GM21786 (cell line): ENCODE measurements around the gene NKAIN2.

ENCODE experiments used
- ATAC-seq: cut with Tn5 transposase; IDR thresholded peaks from one replicate; pipeline ENCODE4 v1.9.1; 2021; ENCODE audit not compliant: unreplicated experiment

NKAIN2 gene

DNA sequence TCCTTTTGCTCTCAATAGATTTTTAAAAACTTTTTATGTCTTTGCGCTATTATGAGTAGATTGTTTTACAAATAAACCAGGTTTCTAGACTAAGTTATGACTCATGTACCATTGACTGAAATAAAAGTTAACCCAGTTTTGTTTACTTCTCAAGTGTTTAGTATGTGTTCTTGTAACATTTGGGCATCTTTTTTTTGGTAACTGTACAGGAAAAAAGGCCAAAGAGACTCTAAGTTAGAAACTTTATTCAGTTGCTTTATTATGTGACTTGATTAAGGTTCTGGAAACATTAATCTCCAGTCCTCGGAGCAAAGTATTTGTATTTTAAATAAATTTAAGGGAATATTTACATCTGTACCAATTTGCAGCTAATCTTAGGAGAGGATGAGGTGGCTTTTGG lies 2.9 kb downstream of the NKAIN2 start:
- ATAC-seq: no peak

DNA sequence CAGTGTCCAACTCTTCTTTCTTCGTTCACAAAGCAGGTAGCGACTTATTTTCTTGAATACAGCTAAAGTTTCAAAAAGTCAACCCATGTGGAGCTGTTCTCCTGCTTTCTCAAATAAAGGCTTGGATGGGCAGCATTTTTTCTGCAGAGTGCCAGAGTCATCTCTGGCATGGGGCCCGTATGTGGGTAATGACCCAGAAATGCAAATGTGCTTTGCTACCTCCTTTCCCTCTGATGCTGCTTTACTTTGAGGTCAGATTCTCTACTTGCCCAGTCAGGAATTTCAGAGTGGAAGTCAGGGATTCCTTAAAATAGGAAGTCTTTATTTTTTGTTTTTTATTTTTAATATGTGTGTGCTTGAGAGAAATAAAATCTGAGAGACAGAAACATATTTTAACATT lies 4.9 kb downstream of the NKAIN2 start:
- no peak for ATAC-seq

DNA sequence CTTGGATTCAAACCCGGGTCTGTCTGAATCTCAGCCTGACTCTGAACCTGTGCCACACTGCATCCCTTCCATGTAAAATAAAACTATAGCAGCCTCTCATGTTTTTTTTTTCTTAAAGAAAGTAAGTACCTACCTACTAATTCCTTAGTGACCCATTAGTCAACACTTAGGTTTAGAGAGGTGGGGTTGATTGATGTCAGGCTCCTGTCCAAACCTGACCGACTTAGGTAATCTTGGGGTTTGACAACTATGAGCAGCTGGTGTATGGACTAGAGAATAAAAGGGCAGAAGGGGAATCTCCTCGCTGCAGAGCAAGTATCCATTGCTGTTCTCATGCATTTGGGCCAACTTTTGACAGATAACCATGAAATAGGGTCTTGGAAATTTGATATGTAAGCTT lies 6.5 kb downstream of the NKAIN2 start:
- ATAC-seq: no peak

DNA sequence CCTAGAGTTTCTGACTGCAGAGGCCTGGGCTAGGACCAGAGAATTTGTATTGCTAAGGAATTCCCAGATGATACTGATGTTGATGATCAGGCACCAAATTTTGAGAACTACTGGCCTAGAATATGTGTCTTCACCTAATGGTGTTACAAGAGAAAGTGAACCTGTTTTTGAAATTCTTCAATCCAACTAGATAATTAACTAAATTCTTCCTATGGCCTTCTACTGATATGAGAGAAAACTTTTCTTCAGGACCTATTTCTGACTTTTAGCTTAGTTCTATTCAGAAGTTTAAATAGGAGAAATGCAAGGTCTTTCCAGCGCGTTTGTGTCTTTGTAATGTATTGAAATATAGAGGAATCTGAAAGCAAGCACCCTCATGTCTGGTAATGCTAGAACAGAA lies 7.3 kb downstream of the NKAIN2 start:
- no peak for ATAC-seq

DNA sequence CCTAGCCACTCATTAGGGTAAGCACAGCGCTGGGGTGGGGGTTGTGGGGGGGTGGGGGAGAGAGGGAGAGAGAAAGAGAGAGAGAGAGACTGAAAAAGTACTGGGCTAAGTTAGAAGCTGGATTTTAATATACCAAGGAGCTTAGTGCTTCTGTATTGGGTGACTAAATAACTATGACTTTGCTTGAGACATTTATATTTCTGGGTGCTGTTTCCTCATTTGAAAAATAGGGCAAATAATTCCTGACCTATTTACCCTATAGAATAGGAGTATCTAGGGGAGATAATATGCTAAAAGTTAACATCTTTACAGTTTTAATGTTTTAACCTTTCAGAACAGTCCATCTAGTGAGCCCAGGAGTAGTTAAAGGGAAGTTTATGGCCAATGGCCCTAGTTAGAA lies 7.7 kb downstream of the NKAIN2 start:
- no peak for ATAC-seq

DNA sequence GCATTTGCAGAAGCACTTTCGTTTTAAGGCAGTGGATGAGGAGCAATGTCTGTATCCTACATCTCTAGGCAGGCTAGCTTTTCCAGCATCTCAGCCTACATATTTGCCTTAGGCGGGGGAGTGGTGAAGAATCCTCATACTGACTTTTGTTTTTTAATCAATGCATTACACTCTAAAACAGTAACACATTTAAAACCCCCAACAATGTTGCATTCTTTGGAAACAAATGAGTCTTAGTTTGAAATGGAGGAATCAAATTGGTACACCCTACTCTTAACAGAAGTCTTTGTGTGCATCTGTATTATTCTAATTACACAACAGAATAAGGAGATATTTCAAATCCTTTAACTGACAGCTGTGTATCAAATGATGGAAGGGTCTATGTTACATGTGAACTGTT lies 9.0 kb downstream of the NKAIN2 start:
- no peak for ATAC-seq

DNA sequence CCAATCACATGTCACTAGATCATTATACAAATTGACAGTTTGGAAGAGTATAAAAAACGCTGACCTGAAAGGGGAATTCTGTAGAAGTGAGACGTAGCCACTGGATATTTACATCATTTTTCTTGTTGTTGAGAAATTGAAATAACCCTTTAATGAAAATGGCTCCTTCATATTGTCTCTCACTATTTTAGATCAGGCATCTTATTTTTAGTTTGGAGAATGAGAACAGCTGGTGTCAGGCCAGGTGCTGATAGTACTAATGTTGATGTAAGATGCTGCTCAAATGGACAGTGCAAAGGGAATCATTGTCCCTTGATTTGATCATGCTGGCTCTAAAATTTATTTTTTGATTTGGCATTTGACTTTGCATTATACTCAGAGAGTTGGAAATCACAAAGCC lies 17.4 kb downstream of the NKAIN2 start:
- ATAC-seq: no peak

DNA sequence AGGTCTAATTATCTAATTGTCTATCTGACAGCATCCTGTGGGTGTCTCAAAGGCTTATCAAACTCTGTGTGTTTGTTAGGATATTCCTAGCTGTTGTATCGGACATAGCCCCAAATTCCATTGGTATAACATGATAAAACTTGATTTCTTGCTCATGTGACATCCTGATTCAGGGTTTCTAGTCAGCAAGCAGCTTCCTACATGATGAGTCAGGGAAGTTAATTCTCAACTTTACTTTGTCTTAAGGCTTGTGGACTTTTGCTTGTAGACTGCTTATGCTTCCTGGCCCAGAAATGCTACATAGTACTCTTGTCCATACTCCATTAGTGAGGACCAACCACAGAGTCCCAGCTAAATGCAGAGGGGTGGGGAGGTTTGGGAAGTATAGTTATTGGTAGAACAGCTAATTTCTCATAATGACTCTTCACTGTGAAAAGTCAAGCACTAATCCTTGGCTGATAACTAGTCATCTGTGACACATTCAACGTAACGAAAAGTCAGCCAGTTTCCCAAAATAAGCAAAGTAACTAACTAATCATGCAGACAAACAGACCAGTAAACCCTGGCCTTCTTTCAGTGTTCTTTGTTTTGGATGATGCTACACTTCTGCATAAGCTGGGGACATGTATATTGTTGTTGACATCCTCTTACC lies 25.8 kb downstream of the NKAIN2 start:
- no peak for ATAC-seq

DNA sequence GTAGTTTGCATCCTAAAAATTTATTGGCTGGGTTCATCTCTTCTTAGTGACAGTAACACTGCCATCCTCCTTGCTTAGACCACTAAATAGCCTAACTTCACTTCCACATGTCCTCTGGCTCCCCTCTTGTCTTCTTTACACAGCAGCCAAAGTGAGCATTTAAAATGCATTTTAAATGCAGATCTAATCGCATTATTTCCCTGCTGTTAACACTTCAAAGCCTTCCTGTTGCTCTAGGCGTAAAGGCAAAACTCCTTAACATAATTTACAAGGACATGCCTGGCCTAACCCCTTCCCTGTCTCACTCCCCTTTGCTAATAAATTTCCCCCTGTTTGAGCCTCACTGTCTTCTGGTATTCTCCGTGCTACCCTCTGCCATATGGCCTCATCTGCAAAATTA lies 26.5 kb downstream of the NKAIN2 start:
- no peak for ATAC-seq

DNA sequence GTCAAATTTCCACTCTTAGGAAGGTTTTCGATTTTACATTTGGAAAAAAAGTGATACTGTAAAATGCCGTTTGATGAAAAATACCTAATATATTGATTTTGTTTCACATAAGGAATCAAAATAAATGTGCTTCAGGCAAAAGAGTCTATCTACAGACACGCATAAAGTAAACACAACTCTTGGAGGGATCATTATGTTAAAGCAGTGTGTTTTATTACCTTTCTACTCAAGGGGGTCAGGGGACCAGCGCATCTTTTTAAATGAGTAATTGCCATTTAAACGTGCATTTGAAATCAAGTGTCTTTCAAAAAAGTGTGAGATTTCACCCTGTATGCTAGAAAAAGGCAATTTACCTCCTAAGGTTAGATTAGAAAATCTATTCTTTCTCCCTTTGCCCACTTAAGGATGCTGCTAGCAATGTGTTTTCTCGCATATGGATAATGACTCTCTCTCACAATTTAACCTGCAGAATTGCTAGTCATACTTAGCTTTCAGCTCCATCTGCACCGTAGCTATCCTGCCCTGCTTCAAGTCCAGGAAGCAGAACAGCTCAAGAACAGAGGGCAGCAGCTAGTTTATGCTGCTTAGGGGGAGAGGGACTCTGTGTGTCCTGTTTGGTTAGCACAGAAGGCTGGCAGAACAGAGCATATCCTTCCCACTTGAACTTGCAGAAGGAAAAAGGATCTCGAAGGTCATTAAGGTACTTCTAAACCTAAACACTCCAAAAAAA lies 35.0 kb downstream of the NKAIN2 start:
- no peak for ATAC-seq

DNA sequence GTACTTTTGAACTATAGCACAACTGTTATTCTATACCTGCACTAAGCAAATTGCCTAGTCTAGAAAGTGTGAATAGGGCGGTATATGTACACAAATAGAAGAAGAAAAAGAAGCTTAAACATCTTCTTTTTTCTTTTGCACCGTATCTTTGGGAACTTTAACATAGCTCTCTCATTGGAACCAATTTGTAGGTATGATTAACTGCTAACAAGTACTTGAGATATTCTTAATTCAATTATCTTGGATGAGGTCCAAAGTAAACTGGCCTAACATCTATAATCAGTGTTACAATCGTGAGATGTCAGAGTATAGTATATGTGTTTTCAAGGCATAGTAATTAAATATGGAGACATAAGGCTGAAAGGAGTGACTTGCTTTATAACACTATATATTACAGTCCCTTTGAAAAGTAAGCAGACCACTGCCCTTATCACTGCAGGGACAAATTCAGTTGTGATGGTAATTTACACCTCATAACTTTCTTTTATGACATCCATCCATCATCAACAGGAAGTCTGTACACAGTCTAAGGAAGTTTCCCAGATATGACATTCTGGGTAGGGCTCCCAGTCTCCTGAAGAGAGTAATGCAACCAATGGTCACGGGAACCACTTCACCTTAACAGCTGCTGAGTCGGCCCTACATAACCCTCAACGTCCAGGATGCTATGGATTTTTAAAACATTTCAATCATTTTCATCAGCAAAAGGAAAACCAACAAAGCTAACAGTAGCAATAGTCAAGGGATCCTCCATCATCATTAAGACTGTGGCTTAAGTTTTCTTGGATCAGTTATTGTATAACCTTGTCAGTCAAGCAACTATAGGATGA lies 37.6 kb downstream of the NKAIN2 start:
- ATAC-seq: no peak

DNA sequence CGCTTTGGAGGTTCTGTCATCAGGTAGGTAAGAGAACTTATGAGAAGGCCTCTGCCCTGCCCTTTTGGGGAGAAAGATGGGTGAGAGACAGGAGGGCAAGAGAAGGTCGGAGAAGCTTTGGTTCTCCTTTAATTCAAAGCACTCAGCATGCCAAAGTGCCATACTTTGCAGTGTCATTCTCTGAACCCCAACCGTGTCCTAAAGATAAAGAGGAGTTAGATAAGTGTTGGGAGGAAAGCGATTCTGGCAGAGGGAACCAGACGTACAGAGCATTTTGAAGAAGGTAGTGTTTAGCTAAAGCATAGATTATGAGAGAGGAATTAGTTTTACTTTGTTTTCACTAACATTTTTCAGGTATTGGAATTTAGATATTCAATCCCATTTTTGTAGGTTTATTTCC lies 40.3 kb downstream of the NKAIN2 start:
- no peak for ATAC-seq

DNA sequence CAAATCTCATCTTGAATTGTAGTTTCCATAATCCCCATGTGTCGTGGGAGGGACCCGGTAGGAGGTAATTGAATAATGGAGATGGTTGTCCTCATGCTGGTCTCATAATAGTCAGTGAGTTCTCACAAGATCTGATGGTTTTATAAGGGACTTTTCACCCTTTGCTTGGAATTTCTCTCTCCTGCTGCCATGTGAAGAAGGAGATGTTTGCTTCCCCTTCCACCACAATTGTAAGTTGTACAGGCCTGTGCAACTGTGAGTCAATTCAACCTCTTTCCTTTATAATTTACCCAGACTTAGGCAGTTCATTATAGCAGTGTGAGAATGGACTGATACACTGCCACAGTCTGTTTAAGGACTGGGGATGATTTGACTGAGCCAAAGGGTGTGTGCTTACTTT lies 44.7 kb downstream of the NKAIN2 start:
- ATAC-seq: no peak

DNA sequence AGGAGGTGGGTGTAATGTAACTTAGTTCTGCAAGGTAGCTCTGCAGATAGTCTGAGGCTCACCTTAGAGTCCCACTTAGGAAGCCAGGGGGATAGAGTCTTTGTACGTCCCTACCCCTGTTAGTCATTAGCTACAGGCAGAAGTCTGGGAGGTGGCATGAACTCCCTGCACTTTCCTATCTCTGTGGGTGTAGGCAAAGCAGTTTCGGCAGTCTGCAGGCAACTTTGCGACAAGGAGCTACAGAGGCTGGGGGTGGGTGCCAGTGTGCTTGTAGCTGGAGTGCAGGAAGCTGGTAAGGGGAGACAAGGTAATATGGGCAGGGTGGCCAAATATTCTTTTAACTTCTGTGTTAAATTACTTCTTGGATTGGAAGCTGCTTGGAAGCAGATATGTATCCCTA lies 45.7 kb downstream of the NKAIN2 start:
- ATAC-seq: no peak

DNA sequence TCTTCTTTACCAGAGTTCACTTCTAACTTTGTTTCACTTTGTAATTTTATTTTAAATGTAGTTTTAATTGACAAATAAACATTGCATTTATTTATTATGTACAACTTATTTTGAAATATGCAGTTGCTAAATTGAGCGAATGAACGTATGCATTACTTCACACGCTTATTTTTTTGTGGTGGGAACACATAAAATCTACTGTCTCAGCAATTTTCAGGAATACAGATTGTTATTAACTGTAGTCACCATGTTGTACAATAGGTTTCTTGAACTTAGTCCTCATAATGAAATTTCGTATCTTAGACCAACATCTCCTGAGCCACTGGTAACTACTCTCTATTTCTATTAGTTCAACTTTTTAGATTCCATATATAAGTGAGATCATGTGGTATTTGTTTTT lies 46.9 kb downstream of the NKAIN2 start:
- ATAC-seq: no peak

DNA sequence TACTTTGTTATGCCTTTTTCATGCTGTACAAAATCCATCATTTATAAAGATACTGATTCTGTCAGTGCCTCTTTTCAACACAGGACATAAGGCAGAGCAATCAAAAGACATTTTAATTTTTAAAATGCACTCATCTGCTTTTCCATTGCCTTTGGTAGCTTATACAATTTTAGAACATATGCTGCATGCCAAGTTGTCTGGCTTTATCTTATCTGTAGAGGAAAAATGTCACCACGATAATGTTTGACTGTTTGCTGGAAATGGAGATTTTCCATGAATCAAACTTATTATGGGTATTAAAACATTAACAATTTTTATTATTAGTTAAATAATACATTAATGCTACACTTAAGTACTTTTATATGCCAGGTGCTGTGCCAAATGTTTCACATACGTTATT lies 50.5 kb downstream of the NKAIN2 start:
- ATAC-seq: no peak

DNA sequence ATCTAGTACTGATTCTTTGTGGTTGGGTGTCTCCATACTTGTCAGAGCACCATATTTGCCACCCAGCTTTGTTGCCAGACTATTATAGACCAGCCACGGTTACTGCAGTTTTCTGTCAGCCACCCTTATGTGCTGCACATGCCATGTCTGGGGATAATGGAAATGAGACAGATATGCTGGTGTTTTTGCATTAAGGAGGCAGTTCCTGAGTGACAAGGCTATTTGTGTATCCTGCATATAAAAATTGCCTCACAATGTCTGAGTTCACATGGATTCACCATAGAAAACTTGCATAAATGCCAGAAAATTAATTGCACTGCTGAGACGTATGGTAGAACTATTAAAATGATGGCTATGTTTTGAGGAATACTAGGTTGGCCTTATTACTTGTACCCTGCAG lies 51.8 kb downstream of the NKAIN2 start:
- no peak for ATAC-seq

DNA sequence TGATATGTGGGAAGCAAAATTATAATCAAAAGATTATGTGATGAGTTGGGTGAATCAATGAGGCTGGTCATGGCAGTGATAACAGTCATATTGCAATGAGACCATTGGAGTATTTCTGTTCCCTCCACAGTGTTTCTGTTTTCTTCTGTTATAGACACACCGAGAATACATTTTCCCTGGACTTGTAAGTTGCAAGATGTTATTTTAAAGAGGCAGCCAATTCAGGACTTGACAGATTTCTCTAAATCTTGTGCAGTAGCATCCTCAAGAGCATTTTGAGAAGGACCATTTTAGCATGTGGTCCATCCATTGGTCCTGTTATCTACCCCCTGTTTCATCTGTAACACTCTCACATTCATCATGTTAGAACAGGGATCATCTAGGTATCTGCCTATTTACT lies 55.6 kb downstream of the NKAIN2 start:
- no peak for ATAC-seq

DNA sequence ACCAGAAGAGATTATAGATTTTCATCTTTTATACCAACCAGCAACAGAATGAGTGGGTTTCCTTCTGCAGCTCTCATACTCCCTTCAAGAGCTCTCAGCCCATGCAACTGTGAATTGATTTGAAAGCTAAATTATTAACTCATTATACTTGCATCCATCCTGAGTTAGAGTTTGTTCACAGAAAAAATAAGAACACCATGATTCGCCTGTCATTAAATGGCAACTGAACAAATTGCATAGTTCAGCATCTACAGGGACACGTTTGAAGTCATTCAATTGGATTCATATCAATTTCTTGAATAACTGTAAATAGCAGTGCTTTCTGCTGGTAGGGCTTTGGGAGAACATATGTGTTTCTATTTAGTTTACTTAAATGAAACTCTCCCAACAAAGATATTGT lies 65.7 kb downstream of the NKAIN2 start:
- ATAC-seq: no peak

DNA sequence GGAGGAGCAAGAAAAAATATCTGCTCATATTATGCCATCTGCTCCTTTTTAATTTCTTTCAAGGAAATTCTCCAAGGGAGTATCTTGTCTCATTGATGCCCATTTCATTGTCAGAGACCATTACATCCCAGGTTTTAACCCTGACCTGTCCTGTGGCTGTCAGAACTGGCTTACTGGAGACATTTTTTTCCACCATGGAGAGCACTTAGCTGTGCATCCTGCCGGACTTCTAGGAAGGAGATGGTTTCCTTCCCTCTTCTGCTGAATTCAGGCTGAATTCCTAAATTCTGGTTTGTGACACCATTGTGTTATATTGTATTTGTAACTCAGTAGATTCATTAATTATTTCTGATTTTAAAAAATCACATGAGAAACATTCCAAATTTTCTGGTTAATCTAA lies 70.3 kb downstream of the NKAIN2 start:
- no peak for ATAC-seq

DNA sequence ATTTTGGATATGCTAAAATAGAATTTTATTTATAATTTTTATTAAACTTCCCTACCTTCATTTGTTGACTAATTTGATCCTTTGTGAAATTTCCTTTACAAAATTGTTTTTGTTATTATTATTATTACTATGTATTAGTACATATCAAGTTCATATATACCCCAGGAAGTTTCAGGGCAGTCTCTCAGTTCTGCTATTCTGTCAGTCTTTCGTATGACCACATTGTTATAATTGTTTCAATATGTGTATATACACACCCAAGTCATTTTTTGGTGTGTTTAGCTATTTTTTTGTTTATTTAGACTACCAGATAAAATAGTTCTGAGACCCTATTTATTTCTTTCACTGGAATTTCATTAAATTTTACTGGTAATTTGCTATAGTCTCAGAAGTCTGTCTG lies 72.1 kb downstream of the NKAIN2 start:
- no peak for ATAC-seq

DNA sequence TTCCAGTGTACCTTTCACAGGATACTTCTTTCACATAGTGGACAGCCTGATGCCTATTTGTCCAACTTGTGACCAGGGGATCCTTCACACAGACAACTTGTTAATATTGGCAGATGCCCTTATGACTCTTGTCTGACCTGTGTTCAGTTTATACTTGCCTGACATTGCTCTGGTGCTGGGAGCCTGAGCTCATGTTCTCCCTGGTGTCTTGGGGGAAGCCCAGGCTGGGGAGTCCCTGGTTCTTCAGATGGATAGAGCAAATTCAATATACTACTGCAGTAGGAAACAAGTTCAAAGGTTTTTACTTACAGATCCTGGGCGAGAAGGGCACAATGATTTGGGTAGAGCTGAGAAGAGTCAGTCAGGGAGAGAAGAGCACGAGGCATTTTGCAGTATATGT lies 76.1 kb downstream of the NKAIN2 start:
- peak; percentile 52 for ATAC-seq
